ENCODE data around the gene HYAL3.

HYAL3 gene

GRCh38 chr3:50250514-50250913 lies 48.7 kb downstream of the HYAL3 start:
- Histone ChIP-seq H3K9ac (no peak overlapping the region), H3K27ac (no peak overlapping the region), H3K36me3 (ENCODE audit: control insufficient read depth, insufficient read depth, low read length) (no peaks in the 10 kb centered on the region)

GRCh38 chr3:50249457-50249856 lies 49.7 kb downstream of the HYAL3 start:
- peaks cover 59% of the 10 kb centered on the region for H3K4me1 ChIP-seq
- H3K79me2 ChIP-seq: peaks cover 71% of the 10 kb centered on the region
- H3K4me3 ChIP-seq (ENCODE audit: low read depth, low read length): no peak overlapping the region

More at GRCh38 chr3:50250514-50250913, 48.7 kb downstream of the HYAL3 start:
- Histone ChIP-seq H3K4me3 (ENCODE audit: low read depth, low read length) (no peak overlapping the region), H3K4me1 (peaks cover 49% of the 10 kb centered on the region), H3K79me2 (peaks cover 65% of the 10 kb centered on the region), H3K27me3 (ENCODE audit: control insufficient read depth, insufficient read depth, low read length) (no peaks in the 10 kb centered on the region), H3K9me3 (ENCODE audit: control insufficient read depth, low read length) (no peaks in the 10 kb centered on the region), H2AFZ (no peak overlapping the region), H3K4me2 (ENCODE audit: low read length) (no peak overlapping the region)
- TF ChIP-seq CTCF (IDR thresholded peaks at IDR 0.05): no peak

GRCh38 chr3:50248387-50248786 lies 50.8 kb downstream of the HYAL3 start:
- peaks cover 82% of the 10 kb centered on the region for H3K79me2 ChIP-seq
- no peak overlapping the region for H2AFZ ChIP-seq
- TF ChIP-seq CTCF (IDR thresholded peaks at IDR 0.05): no peak
- H3K4me2 ChIP-seq (ENCODE audit: low read length): peak overlapping the region; percentile 16
- no peak overlapping the region for H3K4me3 ChIP-seq (ENCODE audit: low read depth, low read length)
- no peak overlapping the region for H3K9ac ChIP-seq
- peak overlapping the region; percentile 97 for H3K27ac ChIP-seq
- H3K9me3 ChIP-seq (ENCODE audit: control insufficient read depth, low read length): no peaks in the 10 kb centered on the region
- H3K4me1 ChIP-seq: peaks cover 66% of the 10 kb centered on the region
- no peaks in the 10 kb centered on the region for H3K27me3 ChIP-seq (ENCODE audit: control insufficient read depth, insufficient read depth, low read length)
- no peaks in the 10 kb centered on the region for H3K36me3 ChIP-seq (ENCODE audit: control insufficient read depth, insufficient read depth, low read length)

More at GRCh38 chr3:50249457-50249856, 49.7 kb downstream of the HYAL3 start:
- H3K36me3 ChIP-seq (ENCODE audit: control insufficient read depth, insufficient read depth, low read length): no peaks in the 10 kb centered on the region
- no peak for TF ChIP-seq CTCF (IDR thresholded peaks at IDR 0.05)
- H2AFZ ChIP-seq: no peak overlapping the region
- H3K4me2 ChIP-seq (ENCODE audit: low read length): no peak overlapping the region
- no peaks in the 10 kb centered on the region for H3K27me3 ChIP-seq (ENCODE audit: control insufficient read depth, insufficient read depth, low read length)
- no peaks in the 10 kb centered on the region for H3K9me3 ChIP-seq (ENCODE audit: control insufficient read depth, low read length)
- H3K9ac ChIP-seq: no peak overlapping the region
- no peak overlapping the region for H3K27ac ChIP-seq

- H2AFZ ChIP-seq: peak overlapping the region; percentile 47
- no peaks in the 10 kb centered on the region for H3K9me3 ChIP-seq (ENCODE audit: control insufficient read depth, low read length)
- peaks cover 76% of the 10 kb centered on the region for H3K4me1 ChIP-seq
- TF ChIP-seq CTCF (IDR thresholded peaks at IDR 0.05): no peak
- no peaks in the 10 kb centered on the region for H3K36me3 ChIP-seq (ENCODE audit: control insufficient read depth, insufficient read depth, low read length)
- no peaks in the 10 kb centered on the region for H3K27me3 ChIP-seq (ENCODE audit: control insufficient read depth, insufficient read depth, low read length)
- no peak overlapping the region for H3K9ac ChIP-seq
- H3K4me3 ChIP-seq (ENCODE audit: low read depth, low read length): peak overlapping the region; percentile 41
- H3K27ac ChIP-seq: peak overlapping the region; percentile 97
- H3K79me2 ChIP-seq: peaks cover 84% of the 10 kb centered on the region
- peak overlapping the region; percentile 83 for H3K4me2 ChIP-seq (ENCODE audit: low read length)
Observed at GRCh38 chr3:50246517-50246954, 52.7 kb downstream of the HYAL3 start.

GRCh38 chr3:50245831-50246516 lies 53.2 kb downstream of the HYAL3 start:
- no peaks in the 10 kb centered on the region for H3K27me3 ChIP-seq (ENCODE audit: control insufficient read depth, insufficient read depth, low read length)
- peak overlapping the region; percentile 29 for H3K4me3 ChIP-seq (ENCODE audit: low read depth, low read length)
- H3K79me2 ChIP-seq: peaks cover 84% of the 10 kb centered on the region
- H2AFZ ChIP-seq: peak overlapping the region; percentile 47
- H3K9me3 ChIP-seq (ENCODE audit: control insufficient read depth, low read length): no peaks in the 10 kb centered on the region
- peak overlapping the region; percentile 83 for H3K4me2 ChIP-seq (ENCODE audit: low read length)
- H3K36me3 ChIP-seq (ENCODE audit: control insufficient read depth, insufficient read depth, low read length): no peaks in the 10 kb centered on the region
- peak; percentile 97 for TF ChIP-seq CTCF (IDR thresholded peaks at IDR 0.05)
- H3K4me1 ChIP-seq: peaks cover 78% of the 10 kb centered on the region
- peak overlapping the region; percentile 97 for H3K27ac ChIP-seq
- H3K9ac ChIP-seq: no peak overlapping the region

All from parathyroid adenoma (tissue), 2 donors.